Gastroesophageal sphincter (tissue), 3 donors: ENCODE measurements around the gene PAX5.

Experiments
- POLR2A ChIP-seq, 2 donors: fragments of 450-650 bp; IDR thresholded peaks; one replicate each; pipeline ENCODE4 v1.6.1; 2017; ENCODE audit warnings: antibody characterized with exemption in 2 of 2, mild to moderate bottlenecking in 2 of 2, moderate library complexity in 1 of 2
- POLR2AphosphoS5 ChIP-seq: sonication (generic); formaldehyde crosslinking; IDR thresholded peaks from one replicate; pipeline ENCODE4 v1.6.1; 2017; ENCODE audit warnings: antibody characterized with exemption
- TF ChIP-seq, protein P1 (sequence below), 4 experiments: fragments of 200-600 bp in 2 of 4; fragments of 450-650 bp in 2 of 4; sonication (generic) in 1 of 4; IDR thresholded peaks; one replicate each; pipeline ENCODE4 v1.5.1; 2017 to 2019; ENCODE audit warnings: antibody characterized with exemption in 4 of 4, mild to moderate bottlenecking in 2 of 4, moderate library complexity in 2 of 4

DNA sequence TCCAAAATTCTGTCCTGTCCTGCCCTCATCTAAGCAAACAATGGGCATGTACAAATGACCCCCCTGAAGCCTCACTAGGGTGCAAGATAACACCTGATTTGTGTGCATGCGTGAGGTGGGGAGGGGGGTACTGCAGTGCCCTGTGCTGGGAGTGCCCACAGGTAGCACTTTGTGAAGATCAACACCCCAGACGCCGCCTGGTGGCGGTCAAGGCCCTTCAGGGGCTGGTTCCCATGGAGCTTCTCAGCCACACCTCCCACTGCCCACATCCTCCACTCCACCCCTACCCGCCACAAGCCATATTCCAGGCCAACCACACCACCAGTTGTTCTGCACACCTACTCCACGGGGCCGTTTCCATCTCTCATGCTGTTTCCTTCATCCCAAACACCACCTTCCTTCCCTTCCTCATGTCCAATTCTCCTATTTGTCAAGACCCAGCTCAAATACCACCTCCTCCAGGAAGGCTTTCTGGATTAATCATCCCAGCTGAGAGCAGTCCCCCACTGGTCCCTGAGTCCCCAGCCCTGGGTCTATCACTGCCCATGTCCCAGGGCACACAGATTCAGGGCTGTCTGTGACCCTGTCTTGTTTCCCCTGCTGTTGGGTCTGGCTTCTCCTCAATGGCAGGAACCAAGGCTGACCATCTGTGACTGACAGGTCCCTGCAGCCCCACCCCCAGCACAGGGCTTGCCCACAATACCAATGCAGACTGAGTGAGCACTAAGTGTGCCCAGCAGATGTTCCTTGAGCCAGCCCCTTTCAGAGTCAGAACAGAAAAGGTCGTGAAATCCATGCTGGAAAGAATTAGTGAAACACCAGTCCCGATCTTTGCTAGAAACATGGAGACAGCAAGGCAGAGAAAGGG, 178.4 kb downstream of the PAX5 start:
- TF ChIP-seq, protein P1, sequence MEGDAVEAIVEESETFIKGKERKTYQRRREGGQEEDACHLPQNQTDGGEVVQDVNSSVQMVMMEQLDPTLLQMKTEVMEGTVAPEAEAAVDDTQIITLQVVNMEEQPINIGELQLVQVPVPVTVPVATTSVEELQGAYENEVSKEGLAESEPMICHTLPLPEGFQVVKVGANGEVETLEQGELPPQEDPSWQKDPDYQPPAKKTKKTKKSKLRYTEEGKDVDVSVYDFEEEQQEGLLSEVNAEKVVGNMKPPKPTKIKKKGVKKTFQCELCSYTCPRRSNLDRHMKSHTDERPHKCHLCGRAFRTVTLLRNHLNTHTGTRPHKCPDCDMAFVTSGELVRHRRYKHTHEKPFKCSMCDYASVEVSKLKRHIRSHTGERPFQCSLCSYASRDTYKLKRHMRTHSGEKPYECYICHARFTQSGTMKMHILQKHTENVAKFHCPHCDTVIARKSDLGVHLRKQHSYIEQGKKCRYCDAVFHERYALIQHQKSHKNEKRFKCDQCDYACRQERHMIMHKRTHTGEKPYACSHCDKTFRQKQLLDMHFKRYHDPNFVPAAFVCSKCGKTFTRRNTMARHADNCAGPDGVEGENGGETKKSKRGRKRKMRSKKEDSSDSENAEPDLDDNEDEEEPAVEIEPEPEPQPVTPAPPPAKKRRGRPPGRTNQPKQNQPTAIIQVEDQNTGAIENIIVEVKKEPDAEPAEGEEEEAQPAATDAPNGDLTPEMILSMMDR (IDR thresholded peaks at IDR 0.05), result no peak
- TF ChIP-seq POLR2AphosphoS5, result no peak
- no peak for TF ChIP-seq POLR2A (IDR thresholded peaks at IDR 0.05)
